NOMO-1 treated with dmso at 0.1 percent for 144 hours (cell line): ENCODE measurements around the gene AKAP11.

Experiments used
- DNase-seq: peaks from one replicate; lab custom pipeline; 2025; ENCODE audit not compliant: unreplicated experiment; lab: John Stamatoyannopoulos, UW

The AKAP11 gene

DNA sequence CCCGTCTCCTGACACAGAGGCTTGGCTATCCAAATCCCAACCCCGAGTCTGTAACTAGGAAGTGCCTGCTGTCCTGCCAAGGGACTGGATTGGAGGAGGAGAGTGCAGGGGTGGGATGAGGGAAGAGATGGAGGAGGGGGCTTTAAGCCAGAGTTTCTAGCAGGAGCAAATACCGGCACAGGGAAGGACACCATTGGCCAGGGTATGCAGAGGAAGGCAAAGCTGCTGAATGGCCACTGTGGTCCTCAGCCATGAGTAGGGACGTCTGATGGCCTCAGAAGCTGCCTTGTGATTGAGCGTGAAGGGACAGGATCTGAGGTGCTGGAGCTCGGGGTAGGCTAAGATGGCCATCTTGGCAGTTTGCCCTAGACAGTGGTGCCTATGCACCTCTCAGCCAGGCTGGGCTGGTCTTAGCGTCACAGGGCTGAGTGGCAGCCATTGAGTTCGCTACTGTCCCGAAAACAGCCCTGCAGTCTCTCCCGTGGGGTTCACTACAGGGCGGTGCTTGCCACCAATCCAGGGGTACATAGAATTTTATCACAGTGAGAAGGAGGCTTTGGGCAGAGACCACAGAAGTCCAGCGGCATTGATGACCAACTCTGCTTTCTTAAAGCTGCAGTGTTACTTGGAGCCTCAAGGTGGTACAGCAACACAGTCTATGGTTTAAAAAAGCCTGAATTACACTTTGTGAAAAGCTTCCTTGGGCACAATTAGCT, 61.8 kb downstream of the AKAP11 start:
- DNase-seq = peak; percentile 33

DNA sequence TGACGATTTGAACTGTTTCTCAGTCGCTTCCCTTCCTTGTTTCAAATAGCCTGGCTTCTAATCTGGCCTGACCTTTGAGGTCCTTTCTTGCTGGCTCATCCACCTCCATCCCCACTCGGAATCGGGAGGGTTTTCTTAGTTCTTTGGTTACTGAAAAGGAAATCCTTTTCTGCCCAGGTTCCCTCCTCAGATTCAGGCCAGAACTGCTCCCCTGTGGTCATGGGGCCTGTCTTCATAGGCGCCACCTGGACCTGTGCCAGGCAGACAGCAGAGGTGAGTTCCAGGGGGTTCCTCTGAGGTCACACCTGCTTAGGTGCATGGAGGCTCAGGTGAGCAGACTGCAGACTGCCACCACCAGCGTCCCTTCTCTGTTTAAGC, 62.4 kb downstream of the AKAP11 start:
- DNase-seq = no peak

DNA sequence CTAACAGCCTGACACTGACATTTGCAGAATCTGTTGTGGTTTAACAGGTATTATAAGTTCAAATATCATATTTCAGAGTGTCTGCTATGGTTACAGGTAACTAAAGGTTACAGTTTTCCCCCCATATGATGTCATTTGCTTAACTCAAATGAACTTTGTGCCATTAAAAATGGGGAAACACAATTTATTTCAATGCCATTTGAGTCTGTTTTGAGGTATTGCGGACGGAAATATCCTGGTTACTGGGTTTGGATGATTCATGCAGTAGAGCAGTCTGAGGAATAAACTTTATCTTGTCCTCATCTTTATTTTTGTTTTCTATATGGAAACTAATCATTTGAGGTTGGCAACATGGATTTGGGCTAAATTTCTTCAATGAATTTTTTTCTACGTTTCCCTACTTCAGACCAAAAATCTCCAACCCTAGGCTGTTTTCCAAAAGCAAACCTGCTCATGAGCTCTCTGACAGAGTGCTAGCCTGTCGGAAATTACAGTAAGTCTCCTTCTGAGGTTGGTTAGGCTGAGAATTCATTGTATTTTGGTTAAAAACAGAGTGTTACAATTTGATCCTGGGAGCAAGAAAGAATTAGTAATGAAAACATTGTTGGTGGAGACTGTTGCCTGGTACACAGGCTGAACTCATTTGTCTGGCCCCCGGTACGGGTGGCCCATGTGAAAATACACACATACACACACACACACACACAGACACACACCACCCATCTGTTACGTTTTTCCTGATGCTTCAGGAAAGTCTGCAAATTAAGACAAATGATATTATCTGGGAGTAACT, 66.1 kb downstream of the AKAP11 start:
- no peak for DNase-seq

DNA sequence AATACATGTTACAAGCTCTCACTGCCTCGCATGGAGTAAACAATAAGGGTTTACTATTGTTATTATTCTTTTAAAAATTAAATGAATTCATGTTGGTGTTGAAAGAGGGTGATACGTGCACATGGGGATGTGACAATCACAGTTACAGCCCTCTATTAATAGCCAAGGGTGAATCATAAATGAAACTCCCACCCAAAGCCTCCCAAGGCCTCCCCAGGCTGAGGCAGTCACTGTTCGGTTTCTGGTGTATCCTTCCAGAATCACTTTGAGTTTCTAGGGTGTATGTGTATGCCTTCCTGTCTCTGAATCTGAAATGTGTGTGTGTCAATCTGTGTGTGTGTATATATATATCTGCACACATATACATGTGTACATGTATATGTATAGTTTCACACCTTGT, 73.4 kb downstream of the AKAP11 start:
- no peak for DNase-seq

DNA sequence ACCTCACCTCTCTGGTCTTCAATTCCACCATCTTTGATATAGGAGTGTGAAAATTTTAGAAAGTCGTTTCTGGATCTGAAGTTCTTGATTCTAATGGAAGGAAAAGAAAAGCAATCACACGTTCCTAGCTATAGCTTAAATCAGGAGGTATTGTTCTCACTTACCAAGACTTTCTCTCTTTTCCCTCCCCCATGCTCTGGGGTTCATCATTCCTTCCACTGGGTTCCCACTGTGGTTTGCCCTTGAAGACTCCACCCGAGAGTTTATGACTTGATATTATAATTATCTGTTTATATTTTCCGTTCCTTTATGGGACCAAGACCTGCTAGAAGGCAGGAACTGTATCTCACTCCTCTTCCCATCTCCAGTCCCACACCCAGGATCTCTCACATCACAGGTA, 76.6 kb downstream of the AKAP11 start:
- DNase-seq = no peak

DNA sequence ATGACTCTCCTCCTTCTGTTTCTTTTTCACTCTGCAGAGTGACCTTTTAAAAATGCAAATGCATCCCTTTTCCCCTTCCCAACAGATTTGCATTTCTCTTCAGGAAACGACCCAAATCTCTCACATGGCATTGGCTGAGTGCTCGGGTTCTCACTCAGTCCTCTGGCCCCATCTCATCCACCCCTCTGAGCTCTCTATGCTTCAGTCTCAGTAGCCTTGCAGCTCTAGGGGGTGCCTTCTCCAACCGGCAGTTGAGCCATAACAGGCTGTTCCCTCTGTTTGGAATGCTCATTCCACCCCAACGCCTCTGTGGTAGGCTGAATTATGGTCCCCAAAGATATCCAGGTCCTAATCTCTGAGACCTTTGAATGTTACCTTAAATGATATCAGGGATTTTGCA, 78.2 kb downstream of the AKAP11 start:
- no peak for DNase-seq

DNA sequence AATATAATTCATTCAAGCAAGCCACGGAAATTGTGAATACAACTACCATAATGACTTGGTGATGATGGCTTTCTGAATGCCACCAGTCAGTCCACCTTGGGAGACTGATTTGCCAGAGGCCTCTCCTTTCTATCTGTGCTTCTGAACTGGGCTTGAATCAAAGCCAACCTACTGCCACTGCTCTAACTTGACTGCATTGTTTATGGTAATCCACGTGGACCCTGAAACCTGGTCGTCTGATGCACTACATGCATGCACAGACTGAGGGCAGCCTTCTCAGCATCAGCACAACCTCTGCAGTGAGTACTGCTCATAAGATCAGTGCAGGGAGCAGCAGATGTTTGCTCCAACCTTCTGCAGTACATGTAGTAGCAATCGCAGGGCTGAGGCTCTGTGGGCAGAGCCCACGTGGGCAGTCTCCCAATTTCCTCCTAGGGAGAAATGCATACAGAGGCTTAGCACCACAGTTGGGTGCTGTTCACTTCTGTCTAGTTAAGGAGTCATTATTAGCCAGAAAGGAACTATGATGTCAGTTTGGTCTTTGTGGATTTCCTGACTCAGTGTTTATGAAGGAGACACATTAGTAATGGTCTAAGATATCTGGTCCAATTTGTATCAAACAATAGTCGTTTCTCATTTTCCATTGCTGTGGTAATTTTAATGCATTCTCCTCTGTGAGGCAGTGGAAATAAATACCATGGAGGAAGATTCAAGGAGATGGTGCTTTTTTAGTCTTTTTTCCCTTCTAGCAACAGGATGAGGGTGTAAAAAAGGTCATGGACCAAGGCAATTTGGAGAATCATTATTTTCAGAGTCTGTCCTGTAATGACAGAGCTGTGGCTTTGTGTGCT, 82.5 kb downstream of the AKAP11 start:
- no peak for DNase-seq

DNA sequence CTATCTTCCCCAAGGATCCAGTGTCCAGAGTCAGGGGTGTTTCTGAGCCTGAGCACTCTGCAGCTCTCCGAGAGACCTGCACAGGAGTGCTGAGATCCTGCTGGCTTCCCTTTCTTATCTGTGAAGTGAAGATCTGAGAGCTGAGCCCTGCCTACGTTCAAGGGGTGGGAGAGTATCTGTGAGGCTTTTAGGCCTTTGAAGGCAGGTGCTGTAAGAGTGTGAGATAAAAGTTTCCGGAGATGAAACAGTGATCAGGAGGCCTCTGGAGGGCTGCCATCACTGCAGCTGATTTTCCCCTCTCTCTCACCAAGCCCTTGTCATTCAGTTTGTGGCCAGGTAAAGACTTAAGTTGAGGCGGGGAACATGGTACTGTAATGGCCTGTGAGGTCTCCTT, 83.1 kb downstream of the AKAP11 start:
- no peak for DNase-seq

DNA sequence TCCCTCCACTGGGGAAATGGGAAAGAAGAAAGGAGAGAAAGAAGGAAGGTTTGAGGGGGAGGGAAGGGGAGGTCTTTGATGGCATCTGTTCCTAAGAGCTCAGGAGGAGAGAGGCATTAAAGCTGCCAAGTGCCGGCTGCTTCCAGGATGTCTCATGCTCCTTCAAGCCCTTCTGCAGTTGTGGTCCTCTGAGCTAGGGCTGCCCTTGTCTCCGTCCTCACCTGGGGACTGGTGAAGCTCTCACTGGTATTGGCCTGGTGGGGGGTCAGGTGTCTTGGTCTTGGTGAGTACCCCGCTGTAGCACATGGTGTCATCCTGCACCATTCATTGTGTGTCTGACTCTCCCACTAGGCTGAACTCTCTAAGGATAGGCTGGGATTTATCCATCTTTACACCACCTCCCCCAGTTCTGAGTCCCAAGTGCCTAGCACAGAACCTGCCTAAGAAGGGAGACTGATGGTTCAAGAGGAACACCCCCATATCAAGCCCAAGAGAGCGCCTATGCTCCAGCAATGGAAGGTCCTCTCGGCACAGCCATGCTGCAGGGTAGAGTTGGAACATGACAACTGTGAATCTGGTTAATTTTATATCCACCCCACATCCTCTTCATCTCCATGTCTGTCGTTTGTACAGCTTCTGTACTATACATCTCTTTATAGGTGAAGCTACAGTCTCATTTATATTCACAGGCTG, 83.7 kb downstream of the AKAP11 start:
- DNase-seq = no peak

DNA sequence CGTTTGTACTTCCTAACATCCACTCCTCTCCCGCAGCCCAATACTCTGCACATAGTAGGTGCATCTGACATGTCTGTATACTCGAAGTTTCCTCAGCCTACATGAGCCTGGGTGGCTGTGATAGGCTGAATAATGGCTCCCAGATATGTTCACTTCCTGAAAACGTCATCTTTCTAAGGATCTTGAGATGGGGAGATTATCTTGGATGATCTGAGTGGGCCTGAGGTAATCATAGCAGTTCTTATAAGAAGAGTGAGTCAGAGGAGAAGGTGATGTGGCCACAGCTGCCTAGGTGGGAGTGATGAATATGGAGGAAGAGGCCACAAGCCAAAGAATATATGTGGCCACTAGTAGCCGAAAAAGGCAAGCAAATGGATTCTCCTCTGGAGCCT, 84.2 kb downstream of the AKAP11 start:
- no peak for DNase-seq

DNA sequence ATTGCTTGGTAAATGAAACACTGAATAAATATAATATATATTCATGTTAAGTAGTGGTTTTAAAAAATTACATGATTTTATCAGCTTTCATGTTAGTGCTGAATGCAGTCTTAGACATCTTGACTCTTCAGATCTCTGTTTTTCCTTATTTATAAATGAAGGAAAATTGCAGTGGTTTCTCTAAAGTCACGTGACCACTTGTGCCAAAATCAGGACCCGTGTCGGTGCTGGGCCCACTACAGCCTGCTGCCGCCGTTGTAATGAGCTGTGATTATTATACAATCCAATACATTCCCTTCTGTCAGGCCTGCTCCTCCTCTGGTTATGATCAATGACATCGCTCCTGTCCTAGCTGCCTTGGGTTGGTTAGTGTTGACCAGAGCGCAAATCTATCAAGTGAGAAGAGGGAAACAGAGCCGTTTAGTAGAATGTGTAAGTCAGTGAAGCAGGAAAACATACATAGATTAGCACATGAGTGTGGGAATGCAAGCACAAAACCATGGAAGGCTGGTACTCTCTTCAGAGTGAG, 88.2 kb downstream of the AKAP11 start:
- DNase-seq = no peak

DNA sequence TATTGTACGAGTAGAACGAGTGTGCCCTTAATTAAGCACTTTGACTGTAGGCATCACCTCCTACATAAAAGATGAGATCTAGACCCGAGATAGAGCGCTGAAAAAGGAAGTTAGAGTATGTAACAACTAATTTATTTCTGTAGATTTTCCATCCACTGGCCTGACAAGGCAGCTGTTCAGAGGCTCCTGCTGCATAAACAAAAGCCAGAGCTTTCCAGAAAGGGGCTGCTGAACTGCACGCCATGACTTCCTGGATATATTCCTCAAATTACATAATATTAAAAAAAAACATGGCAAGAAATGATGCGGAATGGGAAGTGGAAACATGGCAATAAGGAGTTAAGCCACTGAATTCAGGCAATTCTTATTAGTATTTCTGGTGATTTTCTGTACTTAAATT, 89.7 kb downstream of the AKAP11 start:
- no peak for DNase-seq

DNA sequence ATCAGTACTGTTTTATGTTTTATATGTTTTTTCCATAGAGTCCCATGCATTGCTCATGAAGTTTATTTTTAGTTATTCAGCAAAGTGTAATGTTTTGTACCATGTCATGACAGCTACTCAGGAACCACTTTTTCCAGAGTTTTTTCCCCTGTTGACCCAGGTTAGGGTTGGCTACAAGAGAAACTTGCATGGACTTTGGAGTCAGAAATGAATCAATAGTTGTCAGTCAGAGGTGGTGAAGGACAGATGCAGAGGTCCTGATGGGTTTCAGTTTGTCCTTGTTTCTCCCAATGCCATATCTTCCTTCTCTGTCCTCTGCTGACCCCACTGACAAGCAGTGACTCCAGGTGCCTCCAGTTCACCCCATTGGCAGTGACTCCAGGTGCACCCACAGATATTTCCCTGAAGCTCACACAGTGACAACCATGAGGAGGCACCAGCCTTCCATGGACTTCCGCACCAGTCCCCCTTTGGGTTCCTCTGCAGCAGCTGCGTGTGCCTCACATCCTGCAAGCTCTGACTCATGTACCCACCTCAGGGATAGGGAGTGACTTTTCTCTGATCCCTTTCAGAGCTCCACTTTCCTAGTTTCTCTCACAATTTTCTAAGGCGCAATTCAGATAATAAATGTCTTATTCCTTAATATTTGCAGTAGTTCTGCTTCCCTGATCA, 92.1 kb downstream of the AKAP11 start:
- DNase-seq = no peak

DNA sequence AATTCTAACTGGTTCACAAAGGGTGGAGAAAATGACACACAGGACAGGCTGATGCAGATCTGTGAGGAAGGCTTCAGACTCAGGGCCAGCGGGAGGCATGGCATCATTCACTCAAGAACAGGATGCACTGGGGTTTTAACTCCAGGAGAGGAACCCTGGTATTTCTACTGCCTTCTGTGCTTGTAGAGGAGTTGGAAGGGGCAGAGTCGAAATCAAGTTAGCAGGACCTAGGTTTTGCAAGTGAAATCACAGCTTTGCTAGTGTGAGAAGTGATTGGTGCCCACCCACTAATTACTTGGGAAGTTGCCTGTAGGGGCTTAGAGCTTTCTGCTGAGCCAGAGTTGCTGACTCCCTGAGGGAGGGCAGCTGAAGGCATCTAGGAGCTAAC, 92.7 kb downstream of the AKAP11 start:
- no peak for DNase-seq

DNA sequence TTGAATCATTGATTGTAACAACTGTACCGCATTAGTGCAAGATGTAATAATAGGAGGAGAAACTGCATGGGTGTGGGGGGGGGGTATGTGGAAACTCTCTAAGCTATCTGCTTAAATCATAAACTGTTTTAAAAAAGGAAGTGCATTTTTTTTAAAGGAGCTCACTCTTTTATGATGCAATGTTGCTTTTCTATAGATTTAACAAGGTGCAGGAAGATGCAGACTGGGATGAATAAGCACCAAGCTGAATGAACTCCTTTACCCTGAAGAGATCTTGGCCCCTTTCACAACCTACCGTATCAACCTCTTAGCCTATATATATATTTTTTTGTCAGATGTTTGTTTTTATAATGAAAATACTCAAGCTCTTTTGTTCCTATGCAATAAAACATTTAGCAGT, 95.9 kb downstream of the AKAP11 start:
- DNase-seq = peak; percentile 44

DNA sequence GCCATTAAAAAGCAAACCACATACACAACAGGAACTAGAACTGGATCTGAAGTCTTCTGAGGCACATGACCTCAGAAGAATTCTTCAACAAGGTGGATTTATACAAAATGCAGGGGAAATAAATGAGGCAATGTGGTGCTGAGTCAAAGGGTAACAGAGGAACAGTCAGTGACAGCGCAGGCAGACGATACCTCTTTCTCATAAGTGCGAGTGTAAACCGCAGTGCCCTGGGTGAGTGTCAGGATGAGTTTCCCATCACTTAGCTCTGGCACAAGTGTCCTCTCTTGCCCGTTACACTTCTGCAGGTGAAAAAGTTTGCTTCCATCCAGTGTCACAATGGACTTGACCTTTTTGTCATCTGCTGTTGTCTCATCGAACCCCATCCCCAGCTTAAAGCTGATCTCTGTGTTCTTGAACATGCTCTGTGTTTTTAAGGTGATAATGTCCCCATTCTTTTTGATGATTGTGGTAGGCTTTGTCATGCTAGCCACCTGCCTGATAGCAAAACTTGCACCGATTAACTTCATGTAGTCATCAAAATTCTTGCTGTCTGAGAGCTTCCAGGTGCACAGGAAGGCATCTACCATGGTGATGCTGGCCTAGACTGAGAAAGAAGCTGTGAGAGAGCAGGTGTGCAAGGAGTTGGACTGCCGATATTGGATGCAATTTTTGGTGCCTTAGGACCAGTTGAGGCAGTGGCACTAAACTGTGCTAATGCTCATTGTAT, 97.3 kb downstream of the AKAP11 start:
- DNase-seq = no peak

DNA sequence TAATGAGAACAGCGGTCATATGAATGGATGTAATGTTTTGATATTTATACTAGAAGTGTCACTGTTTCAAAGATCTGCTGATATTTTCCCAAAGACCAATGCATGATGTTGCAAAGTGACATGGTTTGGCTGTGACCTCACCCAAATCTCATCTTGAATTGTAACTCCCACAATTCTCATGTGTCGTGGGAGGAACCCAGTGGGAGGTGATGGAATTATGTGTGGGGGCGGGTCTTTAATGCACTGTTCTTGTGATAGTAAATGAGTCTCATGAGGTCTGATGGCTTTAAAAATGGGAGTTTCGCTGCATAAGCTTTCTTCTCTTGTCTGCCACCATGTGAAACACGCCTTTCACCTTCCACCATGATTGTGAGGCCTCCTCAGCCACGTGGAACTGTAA, 98.3 kb downstream of the AKAP11 start:
- DNase-seq = no peak
